K562 (cell line): ENCODE data around the gene CUL3. TPM values are rescaled to one million over a fixed set of nuclear protein-coding genes. Genes with fewer than 3 reads are reported as not detected.
A peak's percentile ranks its signal among the peaks of the same experiment; 100 is the strongest.

ENCODE experiments used
- ATAC-seq: fragments of 200-7000 bp; cut with Tn5 transposase; 3 replicates; pipeline ENCODE4 v1.9.1; 2020; ENCODE audit warnings: moderate library complexity
- BruUV-seq: library from RNA; stranded (reverse); fragments of 400-500 nt; replicated peaks from 2 replicates; lab custom pipeline; 2021; lab: Mats Ljungman, UMichigan
- CTCF ChIA-PET: fragments of 300-600 bp; formaldehyde crosslinking; extraction: SDS; loops from one replicate; lab custom pipeline; 2021; ENCODE audit warnings: low intra/inter-chr PET ratio; lab: Yijun Ruan, JAX
- POLR2A ChIA-PET: fragments of 300-600, 350-650 bp; sonication (Branson Sonifier 250); formaldehyde crosslinking; extraction: SDS; loops from one replicate; lab custom pipeline; 2021; ENCODE audit warnings: antibody characterized with exemption, inconsistent platforms; lab: Yijun Ruan, JAX
- DNase-seq, 4 experiments: peaks; one replicate each; pipeline versions ENCODE4 v3.0.0 to v3.0.0-alpha.2; 2011 to 2018; ENCODE audit warnings: low spot score in 3 of 4, mixed read lengths in 3 of 4; ENCODE audit errors: extremely low read depth in 1 of 4
- FAIRE-seq: peaks from 2 replicates; lab custom pipeline; 2011; peaks lifted over from hg19 to GRCh38; lab: Jason Lieb, UNC
- H2AFZ ChIP-seq: 2 replicates; pipeline ENCODE4 v1.6.0; 2011; ENCODE audit warnings: low read depth, low read length, control low read depth, inconsistent platforms
- H3K27ac ChIP-seq: fragments of 200-600 bp; 3 replicates; pipeline ENCODE4 v1.8.0; 2011; ENCODE audit warnings: low read depth, mild to moderate bottlenecking, control low read depth, inconsistent platforms, low read length, moderate library complexity, mixed read lengths; ENCODE audit errors: extremely low read depth
- H3K27me3 ChIP-seq, 2 experiments: fragments of 300-600 bp in 1 of 2; 2 replicates in 1 of 2; 3 replicates in 1 of 2; pipeline versions ENCODE4 v1.6.0 to v1.8.0; 2011; ENCODE audit warnings: inconsistent platforms in 2 of 2, low read length in 2 of 2, mild to moderate bottlenecking in 1 of 2, mixed read lengths in 1 of 2, moderate library complexity in 1 of 2; ENCODE audit not compliant: control insufficient read depth in 2 of 2, insufficient read depth in 2 of 2
- H3K36me3 ChIP-seq: fragments of 300-600 bp; 3 replicates; pipeline ENCODE4 v1.8.0; 2011; ENCODE audit warnings: mild to moderate bottlenecking, low read length, inconsistent platforms; ENCODE audit not compliant: control insufficient read depth, insufficient read depth
- H3K4me1 ChIP-seq, 2 experiments: fragments of 200-600 bp in 1 of 2; replicated peaks in 1 of 2; 2 replicates in 1 of 2; 3 replicates in 1 of 2; pipeline versions ENCODE4 v1.5.1 to v1.8.0; 2011; ENCODE audit warnings: inconsistent platforms in 2 of 2, low read length in 2 of 2, mild to moderate bottlenecking in 1 of 2, mixed read lengths in 1 of 2, moderate library complexity in 1 of 2; ENCODE audit not compliant: control insufficient read depth in 2 of 2, insufficient read depth in 2 of 2
- H3K4me2 ChIP-seq: 2 replicates; pipeline ENCODE4 v1.6.1; 2011; ENCODE audit warnings: low read length, control low read depth, inconsistent platforms, mixed read lengths; ENCODE audit not compliant: insufficient read depth
- H3K4me3 ChIP-seq: fragments of 200-600 bp; sonication (generic), shearing (Covaris generic); 2 replicates; pipeline ENCODE4 v1.5.1; 2016; ENCODE audit warnings: control low read depth, inconsistent platforms
- H3K79me2 ChIP-seq: fragments of 200-600 bp; 3 replicates; pipeline ENCODE4 v1.8.0; 2011; ENCODE audit warnings: low read length, inconsistent platforms; ENCODE audit not compliant: control insufficient read depth, insufficient read depth
- H3K9ac ChIP-seq, 2 experiments: 2 replicates each; pipeline versions ENCODE4 v1.6.0 to v1.6.1; 2011; ENCODE audit warnings: low read depth in 2 of 2, low read length in 2 of 2, control low read depth in 1 of 2, inconsistent platforms in 1 of 2, mild to moderate bottlenecking in 1 of 2, mixed read lengths in 1 of 2; ENCODE audit not compliant: insufficient read depth in 1 of 2
- H3K9me1 ChIP-seq: one replicate; pipeline ENCODE4 v1.6.0; 2011; ENCODE audit warnings: inconsistent platforms, mild to moderate bottlenecking, low read length, moderate library complexity; ENCODE audit not compliant: control insufficient read depth, insufficient read depth
- H3K9me3 ChIP-seq: replicated peaks from 2 replicates; pipeline ENCODE4 v1.5.1; 2011; ENCODE audit warnings: low read depth, low read length, inconsistent platforms; ENCODE audit not compliant: control insufficient read depth, insufficient read depth
- H4K20me1 ChIP-seq: replicated peaks from 2 replicates; pipeline ENCODE4 v1.6.1; 2011; ENCODE audit warnings: low read length, inconsistent platforms, mixed read lengths; ENCODE audit not compliant: control insufficient read depth, insufficient read depth
- CBFA2T2 ChIP-seq: fragments of 450-650 bp; conservative IDR thresholded peaks from 2 replicates; pipeline ENCODE4 v1.6.1; 2017; ENCODE audit warnings: mild to moderate bottlenecking
- RUNX1 ChIP-seq: sonication (generic); IDR thresholded peaks from 2 replicates; pipeline ENCODE4 v1.6.1; 2016; ENCODE audit warnings: antibody characterized with exemption, low read depth
- SAP30 ChIP-seq: fragments of 200-600 bp; sonication (generic); IDR thresholded peaks from 2 replicates; pipeline ENCODE4 v1.6.1; 2012; ENCODE audit warnings: borderline replicate concordance, low read depth, mild to moderate bottlenecking, moderate library complexity, low read length, control low read depth, inconsistent platforms; ENCODE audit not compliant: insufficient read depth, poor library complexity, severe bottlenecking
- ZNF23 ChIP-seq: fragments of 250-450 bp; sonication (Bioruptor Pico); IDR thresholded peaks from 2 replicates; pipeline ENCODE4 v1.4.0; 2020; ENCODE audit warnings: mild to moderate bottlenecking
- WGBS: fragments of 100-300 bp; shearing (Covaris generic); methylation state at CpG from one replicate; pipeline ENCODE4 v1.1.6; 2016; ENCODE audit warnings: low coverage, mixed read lengths; ENCODE audit not compliant: insufficient coverage; ENCODE audit errors: missing lambda C conversion rate; 5-methylcytosine and 5-hydroxymethylcytosine counted together
- in situ Hi-C: fragments of 300-500 bp; cut with MboI; formaldehyde crosslinking; loops from 4 replicates; pipeline ENCODE4 v1.15.0; 2018; ENCODE audit warnings: inconsistent platforms, mixed read lengths
- intact Hi-C: fragments of 100-400 bp; cut with micrococcal nuclease; formaldehyde crosslinking; loops from 2 replicates; pipeline ENCODE4 v1.14.2; 2022
- polyA plus RNA-seq, 8 experiments: library from polyadenylated mRNA; depleted of rRNA in 4 of 8; stranded (reverse) in 5 of 8; unstranded in 3 of 8; fragments of >200 nt; fragmentation: Nextera tagmentation in 2 of 8; fragmentation: Illumina TruSeq in 1 of 8; extraction: Ambion mirVana in 2 of 8; extraction: Trizol in 1 of 8; gene quantifications; 2 replicates each; pipeline versions ENCODE4 v1.2.1 to v1.2.3, GENCODE V29; 2011 to 2014; ENCODE audit warnings: inconsistent platforms in 1 of 8, missing spikeins in 1 of 8
- total RNA-seq, 7 experiments: library from RNA; depleted of rRNA in 6 of 7; stranded (reverse); fragments of >200 nt in 6 of 7; fragmentation: Illumina TruSeq in 2 of 7; extraction: Trizol in 2 of 7; gene quantifications; 2 replicates each; pipeline versions ENCODE4 v1.2.1 to v1.2.3, GENCODE V29; 2011 to 2021; ENCODE audit warnings: low replicate concordance in 1 of 7
- TF ChIP-seq, protein P1 (sequence below), 3 experiments: fragments of 200-800 bp in 1 of 3; sonication (Bioruptor generic) in 1 of 3; sonication (generic) in 1 of 3; formaldehyde crosslinking in 1 of 3; IDR thresholded peaks; 2 replicates each; pipeline versions ENCODE4 v1.6.1 to v1.8.0; 2016 to 2022; ENCODE audit warnings: mild to moderate bottlenecking in 2 of 3, missing compliant biosample characterization in 2 of 3, missing genetic modification characterization in 2 of 3, missing genetic modification reagents in 1 of 3
- TF ChIP-seq, protein P2 (sequence below): fragments of 250-450 bp; sonication (Bioruptor Pico); IDR thresholded peaks from 2 replicates; pipeline ENCODE4 v1.5.0; 2020; ENCODE audit warnings: mild to moderate bottlenecking

CUL3 gene
- total and polyA plus RNA-seq, 9 of the 15 experiments (the other 6 are each of a cell fraction or from before 2014, with no cell fraction given) = 31.5 to 71.9 (median 56.4) TPM

DNA sequence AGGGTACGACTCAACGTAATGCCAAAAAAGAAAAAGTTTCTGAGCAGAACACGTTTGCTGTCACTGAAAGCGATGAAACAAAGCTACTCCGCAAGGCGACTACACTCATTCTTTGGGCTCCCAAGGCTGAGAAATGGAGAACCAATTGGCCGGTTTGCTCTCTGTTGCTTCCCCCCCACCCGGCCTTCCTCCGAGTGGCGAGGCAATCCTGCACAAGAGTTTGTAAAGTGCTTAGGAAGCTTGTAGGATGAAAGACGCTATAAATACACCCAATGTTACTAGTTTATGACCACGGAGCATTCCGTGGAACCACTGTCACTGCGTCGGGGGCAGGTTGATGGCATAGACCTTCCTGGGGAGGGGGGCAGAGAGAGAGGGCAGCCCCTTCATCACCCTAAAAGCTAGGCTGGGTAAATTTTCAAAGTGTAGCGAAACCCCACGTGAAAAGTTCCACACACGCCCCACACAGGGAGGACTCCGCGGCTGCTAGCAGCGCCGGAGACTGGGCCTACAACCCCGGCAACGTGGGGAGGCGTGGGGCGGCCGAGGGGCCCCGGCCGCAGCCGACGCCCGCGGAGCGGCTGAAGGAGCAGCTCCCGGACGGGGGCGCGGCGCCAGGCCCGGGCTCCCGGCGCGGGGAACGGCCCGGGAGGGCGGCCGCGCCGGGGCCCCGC lies 915 bp downstream of the CUL3 start:
- no peaks in the 10 kb centered on the region for H3K9me3 ChIP-seq
- peaks cover 63% of the 10 kb centered on the region for H3K79me2 ChIP-seq
- peak overlapping the region; percentile 87 for H3K4me2 ChIP-seq
- in situ Hi-C loops = no loop called here
- H3K4me3 ChIP-seq = peak overlapping the region; percentile 70
- no peak for FAIRE-seq
- H3K9ac ChIP-seq = peak overlapping the region; percentile 76 to 96
- peak in 1 of 4 experiments; percentile 51 for DNase-seq
- peak overlapping the region; percentile 62 for H3K27ac ChIP-seq
- POLR2A ChIA-PET = interaction anchor here (0.6 to 1.4 kb wide), 5 partner anchors 9 to 266 kb away, joined by 3 to 4 read pairs (median 3); no protein-coding TSS in a partner anchor
- no TSS peak for BruUV-seq
- intact Hi-C loops = no loop called here
- peaks cover 0 to 15% of the 10 kb centered on the region in 2 experiments; a peak in 3 of 5 replicates for H3K4me1 ChIP-seq
- H2AFZ ChIP-seq = no peak overlapping the region
- CTCF ChIA-PET = interaction anchor here (0.6 kb wide), 1 partner anchor 62 kb away, joined by 3 read pairs; no protein-coding TSS in a partner anchor
- H4K20me1 ChIP-seq = peaks cover 21% of the 10 kb centered on the region; the same call in 1 of the 2 replicates
- TF ChIP-seq, protein P1, sequence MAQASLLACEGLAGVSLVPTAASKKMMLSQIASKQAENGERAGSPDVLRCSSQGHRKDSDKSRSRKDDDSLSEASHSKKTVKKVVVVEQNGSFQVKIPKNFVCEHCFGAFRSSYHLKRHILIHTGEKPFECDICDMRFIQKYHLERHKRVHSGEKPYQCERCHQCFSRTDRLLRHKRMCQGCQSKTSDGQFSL (CRISPR knock-in tag; IDR thresholded peaks at IDR 0.05) = peak; percentile 81
- TF ChIP-seq, protein P1 (tag; IDR thresholded peaks at IDR 0.05) = 0 out of 4 replicates have a peak, but pooled peaks of 1 of the 2 experiments have one; percentile 55
- TF ChIP-seq, protein P2, sequence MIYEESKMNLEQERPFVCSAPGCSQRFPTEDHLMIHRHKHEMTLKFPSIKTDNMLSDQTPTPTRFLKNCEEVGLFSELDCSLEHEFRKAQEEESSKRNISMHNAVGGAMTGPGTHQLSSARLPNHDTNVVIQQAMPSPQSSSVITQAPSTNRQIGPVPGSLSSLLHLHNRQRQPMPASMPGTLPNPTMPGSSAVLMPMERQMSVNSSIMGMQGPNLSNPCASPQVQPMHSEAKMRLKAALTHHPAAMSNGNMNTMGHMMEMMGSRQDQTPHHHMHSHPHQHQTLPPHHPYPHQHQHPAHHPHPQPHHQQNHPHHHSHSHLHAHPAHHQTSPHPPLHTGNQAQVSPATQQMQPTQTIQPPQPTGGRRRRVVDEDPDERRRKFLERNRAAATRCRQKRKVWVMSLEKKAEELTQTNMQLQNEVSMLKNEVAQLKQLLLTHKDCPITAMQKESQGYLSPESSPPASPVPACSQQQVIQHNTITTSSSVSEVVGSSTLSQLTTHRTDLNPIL = no peak
- TF ChIP-seq RUNX1 (no peak), CBFA2T2 (no peak), ZNF23 (CRISPR knock-in tag) (no peak), SAP30 (peak; percentile 36)
- TF ChIP-seq, all 486 proteins: peak for 2
- Histone ChIP-seq H3K9me1 (no peaks in the 10 kb centered on the region), H3K36me3 (peaks cover 8% of the 10 kb centered on the region; the same call in 2 of the 3 replicates), H3K27me3 (no peaks in the 10 kb centered on the region)
- ATAC-seq = 0 out of 3 replicates have a peak, but pooled peaks have one; percentile 10
- WGBS = 0% methylated on average over 11 of the region's 50 CpGs
